Measurements from ENCODE around the gene VWC2. TPM values are rescaled to one million over a fixed set of nuclear protein-coding genes. Genes with fewer than 3 reads are reported as not detected.

The VWC2 gene
- total and polyA plus RNA-seq, 9 donors = 1.7 to 16.7 (median 6.1) TPM

DNA sequence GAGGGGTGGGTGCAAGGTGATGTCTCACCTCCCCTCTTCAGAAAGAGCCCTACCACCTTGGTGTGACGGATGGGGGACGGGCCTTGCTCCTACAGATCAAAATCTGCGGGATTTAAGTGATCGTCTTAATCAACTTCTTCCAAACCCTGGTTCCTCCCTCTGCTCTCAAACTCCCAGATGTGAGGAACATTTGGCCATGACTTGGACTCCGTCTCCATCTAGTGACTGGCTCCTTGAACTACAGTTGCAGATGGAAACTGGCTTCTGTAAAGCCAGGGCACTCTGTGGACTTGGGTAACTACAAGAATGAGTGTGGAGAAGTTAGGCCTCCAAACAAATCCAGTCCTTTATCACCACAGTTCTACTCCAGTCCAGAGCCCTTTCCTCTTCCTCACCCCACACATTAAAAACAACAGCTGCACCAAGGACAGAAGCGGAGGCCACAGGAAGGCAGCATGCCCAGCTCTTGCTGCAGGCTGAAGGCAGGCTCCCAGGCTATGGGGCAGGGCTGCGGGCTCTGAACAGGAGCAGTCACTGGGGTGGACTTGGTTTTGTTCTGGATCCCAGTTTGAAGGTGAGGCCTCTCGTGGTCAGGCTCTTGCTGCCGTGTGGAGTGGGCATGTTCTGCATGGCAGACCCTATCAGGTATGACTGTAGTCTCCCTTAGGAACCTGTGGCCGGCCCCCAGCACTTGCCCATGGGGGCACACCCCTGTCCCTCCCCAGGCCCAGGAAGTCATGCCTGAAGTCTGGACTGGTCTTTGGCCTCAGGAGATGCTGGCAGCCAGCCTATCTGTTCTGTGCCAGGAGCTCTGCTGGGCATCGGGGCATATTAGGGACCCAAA lies 79.4 kb downstream of the VWC2 start:
- TF ChIP-seq EP300 (IDR thresholded peaks at IDR 0.05) (no peak), POLR2A (IDR thresholded peaks at IDR 0.05) (no peak)
- TF ChIP-seq, protein P1, sequence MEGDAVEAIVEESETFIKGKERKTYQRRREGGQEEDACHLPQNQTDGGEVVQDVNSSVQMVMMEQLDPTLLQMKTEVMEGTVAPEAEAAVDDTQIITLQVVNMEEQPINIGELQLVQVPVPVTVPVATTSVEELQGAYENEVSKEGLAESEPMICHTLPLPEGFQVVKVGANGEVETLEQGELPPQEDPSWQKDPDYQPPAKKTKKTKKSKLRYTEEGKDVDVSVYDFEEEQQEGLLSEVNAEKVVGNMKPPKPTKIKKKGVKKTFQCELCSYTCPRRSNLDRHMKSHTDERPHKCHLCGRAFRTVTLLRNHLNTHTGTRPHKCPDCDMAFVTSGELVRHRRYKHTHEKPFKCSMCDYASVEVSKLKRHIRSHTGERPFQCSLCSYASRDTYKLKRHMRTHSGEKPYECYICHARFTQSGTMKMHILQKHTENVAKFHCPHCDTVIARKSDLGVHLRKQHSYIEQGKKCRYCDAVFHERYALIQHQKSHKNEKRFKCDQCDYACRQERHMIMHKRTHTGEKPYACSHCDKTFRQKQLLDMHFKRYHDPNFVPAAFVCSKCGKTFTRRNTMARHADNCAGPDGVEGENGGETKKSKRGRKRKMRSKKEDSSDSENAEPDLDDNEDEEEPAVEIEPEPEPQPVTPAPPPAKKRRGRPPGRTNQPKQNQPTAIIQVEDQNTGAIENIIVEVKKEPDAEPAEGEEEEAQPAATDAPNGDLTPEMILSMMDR (IDR thresholded peaks at IDR 0.05) = peak; percentile 59 to 81 (median 68)
- 46 to 49% (median 49%) methylated on average over 11 of the region's 11 CpGs for WGBS, 3 donors
- intact Hi-C loops (cut with DNase I) = loop anchor here in 2 of 4 donors (10.0 kb wide), 3 partner anchors 78 to 1558 kb away; partner anchors contain the start of gene VWC2 (in 1 of the 2)
- H3K4me1 ChIP-seq (ENCODE audit: insufficient read depth) = no peaks in the 10 kb centered on the region
- no peak overlapping the region for H3K4me3 ChIP-seq
- peak; percentile 51 to 61 (median 59) for DNase-seq
- H3K27ac ChIP-seq = peak overlapping the region in 1 of 2 donors; percentile 18
- no peaks in the 10 kb centered on the region for H3K27me3 ChIP-seq
- H3K36me3 ChIP-seq = no peaks in the 10 kb centered on the region
- no peaks in the 10 kb centered on the region for H3K9me3 ChIP-seq

DNA sequence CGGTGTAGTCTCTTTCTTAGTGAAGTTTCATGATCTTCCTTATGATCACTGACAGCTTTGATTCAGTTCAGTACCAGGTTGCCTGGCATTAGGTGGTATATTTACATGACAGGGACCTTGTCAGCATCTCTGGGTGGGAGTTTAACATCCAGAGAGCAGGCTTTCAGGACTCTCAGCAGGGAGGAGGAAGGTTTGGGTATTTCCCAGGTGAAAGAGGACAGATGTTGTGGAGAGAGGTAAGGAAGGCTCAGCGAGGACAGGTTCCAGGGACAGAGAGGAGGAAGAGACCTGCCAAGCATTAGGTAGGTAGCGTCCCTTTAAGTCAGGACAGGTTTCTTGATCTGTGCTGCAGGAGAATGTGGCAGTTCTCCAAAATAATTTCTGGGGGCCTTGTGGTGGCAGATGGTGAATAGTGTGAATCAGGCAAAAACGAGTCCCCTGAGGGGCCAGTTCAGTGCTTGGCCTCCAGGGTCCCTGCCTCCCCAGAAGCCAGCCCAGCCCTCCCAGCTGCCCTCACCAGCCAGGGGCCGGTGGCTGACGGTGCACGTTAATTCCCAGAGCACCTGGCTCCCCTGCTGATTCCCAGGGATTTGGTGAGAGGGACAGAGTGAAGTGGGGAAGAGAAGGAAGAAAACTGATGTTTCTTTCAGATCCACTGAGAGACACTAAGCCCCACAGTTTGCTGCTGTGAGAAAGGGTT lies 82.0 kb downstream of the VWC2 start:
- Histone ChIP-seq H3K27ac (peak overlapping the region in 1 of 2 donors; percentile 13), H3K27me3 (no peaks in the 10 kb centered on the region), H3K36me3 (no peaks in the 10 kb centered on the region), H3K4me1 (ENCODE audit: insufficient read depth) (no peaks in the 10 kb centered on the region), H3K4me3 (no peak overlapping the region), H3K9me3 (no peaks in the 10 kb centered on the region)
- TF ChIP-seq EP300 (IDR thresholded peaks at IDR 0.05) (no peak), POLR2A (IDR thresholded peaks at IDR 0.05) (no peak)
- TF ChIP-seq, protein P1 (IDR thresholded peaks at IDR 0.05) = no peak
- intact Hi-C loops (cut with DNase I) = loop anchor here in 2 of 4 donors (10.0 kb wide), 3 partner anchors 81 to 1561 kb away; partner anchors contain the start of gene VWC2 (in 1 of the 2)
- no peak for DNase-seq
- WGBS, 3 donors = 62 to 72% (median 65%) methylated on average over 7 of the region's 7 CpGs

DNA sequence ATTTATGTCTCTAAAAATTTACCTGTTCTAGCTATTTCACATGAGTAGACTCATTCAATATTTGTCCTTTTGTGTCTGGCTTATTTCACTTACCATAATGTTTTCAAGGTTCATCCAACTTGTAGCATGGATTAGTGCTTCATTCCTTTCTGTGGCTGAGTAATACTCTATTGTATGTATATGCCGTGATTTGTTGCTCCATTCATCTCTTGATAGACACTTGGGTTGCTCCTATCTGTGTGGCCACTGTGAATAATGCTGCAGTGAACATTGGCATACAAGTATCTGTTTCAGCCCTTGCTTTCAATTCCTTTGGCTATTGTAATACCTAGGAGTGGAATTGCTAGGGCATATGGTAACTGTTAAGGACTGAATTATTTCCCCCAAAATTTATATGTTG lies 86.9 kb downstream of the VWC2 start:
- TF ChIP-seq, protein P1 (IDR thresholded peaks at IDR 0.05) = no peak
- TF ChIP-seq EP300 (IDR thresholded peaks at IDR 0.05) = no peak
- TF ChIP-seq POLR2A (IDR thresholded peaks at IDR 0.05) = no peak
- DNase-seq = no peak
- H3K4me1 ChIP-seq (ENCODE audit: insufficient read depth) = peaks cover 6% of the 10 kb centered on the region
- no peak overlapping the region for H3K4me3 ChIP-seq
- H3K36me3 ChIP-seq = no peaks in the 10 kb centered on the region
- WGBS, 3 donors = 90 to 98% (median 96%) methylated on average over 1 of the region's 1 CpG
- intact Hi-C loops (cut with DNase I) = no loop called here
- no peaks in the 10 kb centered on the region for H3K9me3 ChIP-seq
- no peaks in the 10 kb centered on the region for H3K27me3 ChIP-seq
- H3K27ac ChIP-seq = no peak overlapping the region

DNA sequence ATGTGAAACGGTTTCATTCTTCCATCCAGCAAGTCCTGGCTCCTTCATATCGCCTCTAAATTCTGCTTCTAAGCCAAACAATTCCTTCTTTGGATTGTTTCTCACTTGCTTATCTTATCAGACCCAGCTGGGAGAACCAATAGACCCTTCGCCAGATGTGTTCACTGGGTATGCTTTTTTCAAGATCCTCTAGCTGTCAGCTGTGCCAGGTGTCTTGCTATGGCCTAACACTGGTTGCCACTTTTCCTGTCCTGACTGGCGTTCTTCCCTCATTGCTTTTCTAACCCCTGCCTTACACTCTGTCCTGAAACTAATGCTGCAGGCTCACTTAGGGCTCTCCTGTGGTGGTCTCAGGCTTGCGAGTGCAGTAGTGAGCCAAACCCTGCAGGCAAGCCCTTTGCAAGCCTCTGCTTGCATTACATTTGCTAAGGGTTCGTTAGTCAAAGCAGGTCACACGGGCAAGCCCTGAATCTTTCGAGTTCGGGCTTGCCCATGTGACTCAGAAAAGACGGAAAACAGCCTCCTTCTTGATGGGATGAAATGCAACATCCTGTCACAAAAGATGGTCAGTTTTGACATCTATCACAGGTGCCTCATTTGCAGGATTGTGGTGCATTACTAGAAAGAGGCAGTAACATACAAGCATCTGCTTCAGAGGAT lies 92.8 kb downstream of the VWC2 start:
- peak overlapping the region in 1 of 2 donors; percentile 41 for H3K27ac ChIP-seq
- DNase-seq = no peak
- H3K4me1 ChIP-seq (ENCODE audit: insufficient read depth) = peaks cover 11% of the 10 kb centered on the region
- 9 to 18% (median 11%) methylated on average over 10 of the region's 10 CpGs for WGBS, 3 donors
- TF ChIP-seq, protein P1 (IDR thresholded peaks at IDR 0.05) = no peak
- TF ChIP-seq EP300 (IDR thresholded peaks at IDR 0.05) (no peak), POLR2A (IDR thresholded peaks at IDR 0.05) (no peak)
- H3K9me3 ChIP-seq = no peaks in the 10 kb centered on the region
- H3K36me3 ChIP-seq = no peaks in the 10 kb centered on the region
- intact Hi-C loops (cut with DNase I) = no loop called here
- no peak overlapping the region for H3K4me3 ChIP-seq
- H3K27me3 ChIP-seq = no peaks in the 10 kb centered on the region

All from ovary (tissue), 9 donors.